AG08395 (cell line): ENCODE measurements around the gene GAB2.

Experiments
- DNase-seq: peaks from one replicate; pipeline ENCODE4 v3.0.0; 2012; ENCODE audit warnings: mixed read lengths, low spot score

GAB2 gene

GRCh38 chr11:78427615-78428265 is 10.1 kb upstream of the GAB2 start:
- DNase-seq: no peak

GRCh38 chr11:78426845-78427244 is 9.2 kb upstream of the GAB2 start:
- no peak for DNase-seq

GRCh38 chr11:78425399-78426070 is 7.9 kb upstream of the GAB2 start:
- no peak for DNase-seq

GRCh38 chr11:78424334-78425270 is 7.0 kb upstream of the GAB2 start:
- DNase-seq: no peak

GRCh38 chr11:78423241-78423640 is 5.6 kb upstream of the GAB2 start:
- no peak for DNase-seq

- DNase-seq: no peak
Observed at GRCh38 chr11:78420796-78421209, 3.2 kb upstream of the GAB2 start.

- peak; percentile 60 for DNase-seq
Observed at GRCh38 chr11:78420255-78420764, 2.7 kb upstream of the GAB2 start.

- peak; percentile 75 for DNase-seq
Observed at GRCh38 chr11:78419327-78419726, 1.7 kb upstream of the GAB2 start.

GRCh38 chr11:78418584-78419211 is 1.1 kb upstream of the GAB2 start:
- DNase-seq: no peak

- DNase-seq: peak; percentile 84
Observed at GRCh38 chr11:78417888-78418583, 416 bp upstream of the GAB2 start.

- peak; percentile 79 for DNase-seq
Observed at GRCh38 chr11:78416285-78417174, 1.1 kb downstream of the GAB2 start.

GRCh38 chr11:78415338-78415737 is 2.3 kb downstream of the GAB2 start:
- no peak for DNase-seq

- DNase-seq: peak; percentile 43
Observed at GRCh38 chr11:78414321-78415051, 3.1 kb downstream of the GAB2 start.

GRCh38 chr11:78408619-78409018 is 9.0 kb downstream of the GAB2 start:
- no peak for DNase-seq

- no peak for DNase-seq
Observed at GRCh38 chr11:78406568-78407196, 10.9 kb downstream of the GAB2 start.

GRCh38 chr11:78405805-78406204 is 11.8 kb downstream of the GAB2 start:
- DNase-seq: no peak

- DNase-seq: no peak
Observed at GRCh38 chr11:78403781-78404180, 13.8 kb downstream of the GAB2 start.

GRCh38 chr11:78402847-78403246 is 14.8 kb downstream of the GAB2 start:
- DNase-seq: no peak

- DNase-seq: no peak
Observed at GRCh38 chr11:78400702-78401101, 16.9 kb downstream of the GAB2 start.
